ENCODE results near the gene HES1.

DNA sequence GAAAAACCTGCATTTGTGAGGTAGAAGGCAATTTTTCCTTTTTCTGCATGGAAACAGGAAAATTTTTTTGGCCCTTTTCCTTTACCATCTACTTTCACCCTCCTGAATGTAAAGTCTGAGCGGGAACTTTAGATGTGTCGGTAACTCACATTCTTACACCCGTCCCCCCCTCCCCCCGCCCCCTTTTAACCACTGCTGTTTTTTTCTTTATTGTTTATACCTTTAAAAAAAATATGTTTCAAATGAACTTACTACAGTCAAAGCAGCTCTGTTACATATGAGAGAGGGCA is 487 bp upstream of the HES1 start:
- TF ChIP-seq RBFOX2 (IDR thresholded peaks at IDR 0.05; ENCODE audit: low read depth, low read length) (no peak), TEAD2 (tag; IDR thresholded peaks at IDR 0.05) (no peak), SAFB (IDR thresholded peaks at IDR 0.05; ENCODE audit: borderline replicate concordance, low read depth, low read length) (no peak), CTCF (IDR thresholded peaks at IDR 0.05 in 2 of 3, conservative IDR thresholded peaks at IDR 0.05 in 1 of 3; ENCODE audit: insufficient read depth in 2 of 3, low read depth in 1 of 3, low read length in 3 of 3) (no peak), TARDBP (IDR thresholded peaks at IDR 0.05) (no peak)
- TF ChIP-seq, protein P1, sequence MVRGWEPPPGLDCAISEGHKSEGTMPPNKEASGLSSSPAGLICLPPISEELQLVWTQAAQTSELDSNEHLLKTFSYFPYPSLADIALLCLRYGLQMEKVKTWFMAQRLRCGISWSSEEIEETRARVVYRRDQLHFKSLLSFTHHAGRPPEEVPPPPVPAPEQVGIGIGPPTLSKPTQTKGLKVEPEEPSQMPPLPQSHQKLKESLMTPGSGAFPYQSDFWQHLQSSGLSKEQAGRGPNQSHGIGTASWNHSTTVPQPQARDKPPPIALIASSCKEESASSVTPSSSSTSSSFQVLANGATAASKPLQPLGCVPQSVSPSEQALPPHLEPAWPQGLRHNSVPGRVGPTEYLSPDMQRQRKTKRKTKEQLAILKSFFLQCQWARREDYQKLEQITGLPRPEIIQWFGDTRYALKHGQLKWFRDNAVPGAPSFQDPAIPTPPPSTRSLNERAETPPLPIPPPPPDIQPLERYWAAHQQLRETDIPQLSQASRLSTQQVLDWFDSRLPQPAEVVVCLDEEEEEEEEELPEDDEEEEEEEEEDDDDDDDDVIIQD (CRISPR knock-in tag; IDR thresholded peaks at IDR 0.05), result no peak
